ENCODE results near the gene HTRA1. TPM values are rescaled to one million over a fixed set of nuclear protein-coding genes. Genes with fewer than 3 reads are reported as not detected.
A peak's percentile ranks its signal among the peaks of the same experiment; 100 is the strongest.

The HTRA1 gene
- total and polyA plus RNA-seq, 3 experiments from 2014 or later, result 0.13 to 0.56 TPM; not detected in 1

DNA sequence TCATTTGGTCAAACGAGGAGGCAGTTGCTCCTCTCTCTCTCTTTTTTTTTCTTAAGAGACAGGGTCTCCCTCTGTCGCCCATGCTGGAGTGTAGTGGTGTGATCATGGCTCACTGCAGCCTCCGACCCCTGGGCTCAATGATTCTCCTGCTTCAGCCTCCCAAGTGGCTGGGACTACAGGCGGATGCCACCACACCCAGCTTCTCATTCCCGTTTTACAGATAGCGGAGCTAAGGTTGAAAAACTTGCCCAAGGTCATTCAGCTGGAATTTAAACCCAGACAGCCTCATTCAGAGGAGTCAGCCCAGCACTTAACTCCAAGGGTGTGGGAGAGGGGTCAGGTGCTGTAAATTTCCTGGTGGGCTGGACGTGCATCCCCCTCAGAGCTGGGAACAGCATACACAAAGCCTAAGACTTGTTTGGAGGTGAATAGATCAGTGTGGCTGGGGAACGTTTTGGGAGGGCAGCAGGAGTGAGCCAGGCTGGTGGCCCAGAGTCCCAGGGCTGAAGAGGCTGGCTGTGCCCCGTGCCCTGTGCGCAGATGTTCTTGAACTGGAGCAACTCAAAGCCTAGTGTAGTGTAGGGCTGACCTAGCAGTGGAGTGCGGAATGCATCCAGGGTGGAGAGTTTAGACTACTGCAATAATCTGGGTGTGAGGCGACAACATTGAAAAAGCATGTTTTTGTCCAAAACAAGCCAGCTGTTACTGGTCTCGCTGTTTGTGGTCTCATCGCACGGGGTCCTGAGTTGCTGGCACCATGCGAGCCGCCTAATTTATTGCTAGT, 2.3 kb downstream of the HTRA1 start:
- Mint-ChIP-seq H3K36me3 (no peaks in the 10 kb centered on the region), H3K4me1 (peaks cover 14 to 24% (median 19%) of the 10 kb centered on the region in 3 donors), H3K9me3 (no peaks in the 10 kb centered on the region), H3K27me3 (peaks cover 29 to 45% of the 10 kb centered on the region in 2 donors), H3K27ac (peak overlapping the region in 1 of 8 donors; percentile 15), H3K4me3 (peak overlapping the region in 6 of 7 donors; percentile 55 to 93 (median 88))
- POLR2A ChIA-PET, result interaction anchor here (0.6 kb wide), 1 partner anchor 25 kb away, joined by 3 read pairs; no protein-coding TSS in a partner anchor
- Histone ChIP-seq H3K9me3 (ENCODE audit: low read length) (no peaks in the 10 kb centered on the region), H3K4me3 (ENCODE audit: low read length) (no peak overlapping the region), H3K36me3 (ENCODE audit: insufficient read depth, low read length) (no peaks in the 10 kb centered on the region), H3K27me3 (ENCODE audit: insufficient read depth, low read length, poor library complexity, severe bottlenecking) (peaks cover 24% of the 10 kb centered on the region), H3K27ac (ENCODE audit: low read depth, low read length) (no peak overlapping the region), H3K4me1 (ENCODE audit: insufficient read depth, low read length) (peaks cover 9% of the 10 kb centered on the region)
- CTCF ChIA-PET, result no interaction called here
- no peak for DNase-seq

DNA sequence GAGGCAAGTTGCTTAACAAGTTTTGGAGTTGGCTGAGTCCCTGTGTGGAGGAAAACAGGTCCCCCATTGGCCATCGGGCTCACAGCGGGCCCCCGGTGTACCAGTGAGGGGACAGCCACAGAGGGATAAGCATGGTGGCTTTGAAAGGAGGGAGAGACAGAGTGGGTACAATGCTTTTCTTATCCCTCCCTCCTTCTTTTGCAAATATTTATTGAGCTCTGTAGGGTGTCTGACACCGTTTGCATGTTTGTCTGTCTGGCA, 2.8 kb downstream of the HTRA1 start:
- Mint-ChIP-seq H3K27ac (no peak overlapping the region), H3K9me3 (no peaks in the 10 kb centered on the region), H3K4me1 (peaks cover 14 to 22% (median 18%) of the 10 kb centered on the region in 3 donors), H3K27me3 (peaks cover 24 to 45% of the 10 kb centered on the region in 2 donors), H3K36me3 (no peaks in the 10 kb centered on the region), H3K4me3 (peak overlapping the region in 1 of 7 donors; percentile 8)
- POLR2A ChIA-PET, result no interaction called here
- DNase-seq, result no peak
- Histone ChIP-seq H3K36me3 (ENCODE audit: insufficient read depth, low read length) (no peaks in the 10 kb centered on the region), H3K27ac (ENCODE audit: low read depth, low read length) (no peak overlapping the region), H3K9me3 (ENCODE audit: low read length) (no peaks in the 10 kb centered on the region), H3K4me1 (ENCODE audit: insufficient read depth, low read length) (peaks cover 9% of the 10 kb centered on the region), H3K4me3 (ENCODE audit: low read length) (no peak overlapping the region), H3K27me3 (ENCODE audit: insufficient read depth, low read length, poor library complexity, severe bottlenecking) (peaks cover 19% of the 10 kb centered on the region)
- CTCF ChIA-PET, result no interaction called here

DNA sequence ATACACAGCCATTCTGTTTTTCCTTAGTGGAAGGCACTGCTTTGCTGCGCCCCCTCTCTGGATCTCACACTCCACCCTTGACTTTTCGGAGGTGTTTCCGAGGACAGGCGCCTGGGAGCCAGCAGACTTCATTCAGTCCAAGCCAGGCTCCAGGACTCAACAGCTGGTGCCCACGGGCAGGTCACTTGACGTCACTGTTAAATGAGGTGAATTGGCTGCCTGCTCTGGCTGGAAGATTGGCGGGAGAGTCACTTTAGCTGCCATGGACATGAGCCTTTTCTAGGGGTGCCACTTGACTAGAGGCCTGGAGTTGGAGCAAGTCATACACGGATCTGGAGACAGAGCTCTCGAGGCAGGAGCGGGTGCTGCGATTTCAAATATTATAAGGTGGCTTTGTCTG, 3.2 kb downstream of the HTRA1 start:
- ChIA-PET POLR2A (no interaction called here), CTCF (no interaction called here)
- Mint-ChIP-seq H3K4me1 (peaks cover 14 to 20% (median 17%) of the 10 kb centered on the region in 3 donors), H3K27ac (peak overlapping the region in 1 of 8 donors; percentile 14), H3K9me3 (no peaks in the 10 kb centered on the region), H3K4me3 (peak overlapping the region in 1 of 7 donors; percentile 8), H3K27me3 (peaks cover 22 to 43% of the 10 kb centered on the region in 2 donors), H3K36me3 (no peaks in the 10 kb centered on the region)
- H3K36me3 ChIP-seq (ENCODE audit: insufficient read depth, low read length), result no peaks in the 10 kb centered on the region
- DNase-seq, result no peak
- H3K4me1 ChIP-seq (ENCODE audit: insufficient read depth, low read length), result peaks cover 9% of the 10 kb centered on the region
- no peak overlapping the region for H3K4me3 ChIP-seq (ENCODE audit: low read length)
- no peaks in the 10 kb centered on the region for H3K9me3 ChIP-seq (ENCODE audit: low read length)
- H3K27ac ChIP-seq (ENCODE audit: low read depth, low read length), result no peak overlapping the region
- H3K27me3 ChIP-seq (ENCODE audit: insufficient read depth, low read length, poor library complexity, severe bottlenecking), result peaks cover 15% of the 10 kb centered on the region

DNA sequence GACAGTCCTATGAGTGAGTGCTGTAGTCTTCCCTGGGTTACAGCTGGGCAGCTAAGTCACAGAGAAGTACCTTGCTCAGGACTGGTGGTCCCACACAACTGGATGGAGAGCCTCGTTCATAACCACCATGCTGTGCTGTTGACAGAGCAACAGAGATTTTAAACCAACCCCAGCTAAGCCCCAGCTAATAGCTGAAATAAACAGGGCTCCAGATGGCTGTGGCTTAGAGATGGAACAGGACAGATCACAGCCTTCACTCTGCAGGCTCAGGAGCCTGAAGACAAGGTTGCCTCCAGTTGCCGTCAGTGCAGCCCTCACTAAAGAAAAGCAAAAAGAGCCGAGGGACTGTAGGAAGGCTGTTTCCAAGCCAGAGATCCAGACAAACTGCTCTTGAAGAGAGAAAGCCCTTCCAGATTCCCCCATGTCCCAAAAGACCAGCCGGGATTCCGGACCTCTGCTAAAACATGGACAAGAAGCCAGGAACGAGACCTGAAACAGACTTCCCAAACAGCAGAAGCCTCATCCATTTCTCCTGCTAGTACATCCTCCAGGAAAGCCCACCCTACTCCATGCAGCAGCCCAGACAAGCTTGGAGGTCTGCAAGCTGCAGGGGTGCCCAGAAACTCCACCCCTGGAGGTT, 4.2 kb downstream of the HTRA1 start:
- POLR2A ChIA-PET, result no interaction called here
- no peak overlapping the region for H3K4me3 Mint-ChIP-seq
- H3K4me1 Mint-ChIP-seq, result peaks cover 13 to 17% (median 14%) of the 10 kb centered on the region in 3 donors
- peaks cover 18 to 37% of the 10 kb centered on the region in 2 donors for H3K27me3 Mint-ChIP-seq
- no peaks in the 10 kb centered on the region for H3K36me3 Mint-ChIP-seq
- DNase-seq, result no peak
- CTCF ChIA-PET, result no interaction called here
- no peaks in the 10 kb centered on the region for H3K36me3 ChIP-seq (ENCODE audit: insufficient read depth, low read length)
- H3K9me3 ChIP-seq (ENCODE audit: low read length), result no peaks in the 10 kb centered on the region
- peaks cover 7% of the 10 kb centered on the region for H3K27me3 ChIP-seq (ENCODE audit: insufficient read depth, low read length, poor library complexity, severe bottlenecking)
- H3K27ac Mint-ChIP-seq, result no peak overlapping the region
- peaks cover 5% of the 10 kb centered on the region for H3K4me1 ChIP-seq (ENCODE audit: insufficient read depth, low read length)
- no peak overlapping the region for H3K4me3 ChIP-seq (ENCODE audit: low read length)
- no peak overlapping the region for H3K27ac ChIP-seq (ENCODE audit: low read depth, low read length)
- H3K9me3 Mint-ChIP-seq, result no peaks in the 10 kb centered on the region

DNA sequence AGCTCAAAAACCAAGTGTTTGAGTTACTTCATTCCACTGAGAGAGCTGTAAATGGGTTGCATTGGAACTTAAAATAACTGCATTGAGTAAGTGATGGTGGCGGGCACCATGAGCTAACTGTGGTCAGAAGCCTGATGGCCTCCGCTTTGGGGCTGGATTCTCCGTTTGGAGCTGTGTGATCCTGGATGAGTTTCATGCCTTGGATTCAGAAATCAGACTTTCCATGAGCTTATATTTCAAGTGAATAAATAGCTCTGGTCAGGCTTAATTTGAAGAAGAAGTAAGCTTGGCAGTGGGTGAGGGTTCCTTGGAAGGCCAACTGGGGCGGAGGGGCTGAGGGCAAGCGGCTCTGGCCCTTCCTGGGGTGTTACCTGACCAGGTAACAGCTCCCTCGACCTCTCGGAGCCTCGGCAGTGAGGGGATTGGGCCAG, 5.6 kb downstream of the HTRA1 start:
- H3K4me3 Mint-ChIP-seq, result no peak overlapping the region
- peaks cover 0 to 1% (median 0%) of the 10 kb centered on the region in 3 donors for H3K36me3 Mint-ChIP-seq
- H3K4me3 ChIP-seq (ENCODE audit: low read length), result no peak overlapping the region
- H3K27me3 Mint-ChIP-seq, result peaks cover 18 to 43% of the 10 kb centered on the region in 2 donors
- ChIA-PET CTCF (interaction anchor here (1.1 to 1.4 kb wide), 3 partner anchors 10 to 91 kb away, joined by 3 to 4 read pairs (median 3); no protein-coding TSS in a partner anchor), POLR2A (no interaction called here)
- no peak for DNase-seq
- no peak overlapping the region for H3K27ac Mint-ChIP-seq
- no peaks in the 10 kb centered on the region for H3K36me3 ChIP-seq (ENCODE audit: insufficient read depth, low read length)
- H3K9me3 ChIP-seq (ENCODE audit: low read length), result no peaks in the 10 kb centered on the region
- no peaks in the 10 kb centered on the region for H3K4me1 ChIP-seq (ENCODE audit: insufficient read depth, low read length)
- H3K4me1 Mint-ChIP-seq, result peaks cover 9 to 14% (median 11%) of the 10 kb centered on the region in 3 donors
- peaks cover 5% of the 10 kb centered on the region for H3K27me3 ChIP-seq (ENCODE audit: insufficient read depth, low read length, poor library complexity, severe bottlenecking)
- H3K27ac ChIP-seq (ENCODE audit: low read depth, low read length), result no peak overlapping the region
- no peaks in the 10 kb centered on the region for H3K9me3 Mint-ChIP-seq

DNA sequence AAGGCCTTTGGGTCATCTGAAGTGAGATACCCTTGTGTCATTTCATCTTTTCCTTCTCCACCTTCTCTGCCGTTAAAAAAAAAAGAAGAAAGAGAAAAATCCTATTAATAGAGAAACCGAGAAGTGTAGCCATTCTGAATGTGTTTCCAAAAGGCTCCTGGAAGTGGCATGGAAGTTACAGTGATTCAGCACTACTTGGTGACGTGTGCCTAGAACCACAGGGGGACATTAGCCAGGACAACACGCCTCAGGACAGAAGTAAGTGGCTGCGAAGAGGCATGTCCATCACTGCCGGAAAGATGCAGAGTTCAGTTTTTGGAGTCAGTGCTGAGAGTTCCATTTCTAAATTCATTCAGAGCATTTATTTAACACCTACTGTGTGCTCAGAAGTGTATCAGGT, 6.3 kb downstream of the HTRA1 start:
- ChIA-PET POLR2A (no interaction called here), CTCF (interaction anchor here (1.4 kb wide), 1 partner anchor 10 kb away, joined by 3 read pairs; no protein-coding TSS in a partner anchor)
- H3K36me3 ChIP-seq (ENCODE audit: insufficient read depth, low read length), result no peaks in the 10 kb centered on the region
- H3K9me3 Mint-ChIP-seq, result no peaks in the 10 kb centered on the region
- H3K4me1 Mint-ChIP-seq, result peaks cover 4 to 9% (median 5%) of the 10 kb centered on the region in 3 donors
- H3K4me1 ChIP-seq (ENCODE audit: insufficient read depth, low read length), result no peaks in the 10 kb centered on the region
- no peak overlapping the region for H3K27ac Mint-ChIP-seq
- no peaks in the 10 kb centered on the region for H3K9me3 ChIP-seq (ENCODE audit: low read length)
- H3K27me3 ChIP-seq (ENCODE audit: insufficient read depth, low read length, poor library complexity, severe bottlenecking), result peaks cover under 1% of the 10 kb centered on the region
- peaks cover 14 to 41% of the 10 kb centered on the region in 2 donors for H3K27me3 Mint-ChIP-seq
- DNase-seq, result no peak
- H3K27ac ChIP-seq (ENCODE audit: low read depth, low read length), result no peak overlapping the region
- no peak overlapping the region for H3K4me3 Mint-ChIP-seq
- H3K36me3 Mint-ChIP-seq, result peaks cover 0 to 1% (median 0%) of the 10 kb centered on the region in 3 donors
- H3K4me3 ChIP-seq (ENCODE audit: low read length), result no peak overlapping the region

DNA sequence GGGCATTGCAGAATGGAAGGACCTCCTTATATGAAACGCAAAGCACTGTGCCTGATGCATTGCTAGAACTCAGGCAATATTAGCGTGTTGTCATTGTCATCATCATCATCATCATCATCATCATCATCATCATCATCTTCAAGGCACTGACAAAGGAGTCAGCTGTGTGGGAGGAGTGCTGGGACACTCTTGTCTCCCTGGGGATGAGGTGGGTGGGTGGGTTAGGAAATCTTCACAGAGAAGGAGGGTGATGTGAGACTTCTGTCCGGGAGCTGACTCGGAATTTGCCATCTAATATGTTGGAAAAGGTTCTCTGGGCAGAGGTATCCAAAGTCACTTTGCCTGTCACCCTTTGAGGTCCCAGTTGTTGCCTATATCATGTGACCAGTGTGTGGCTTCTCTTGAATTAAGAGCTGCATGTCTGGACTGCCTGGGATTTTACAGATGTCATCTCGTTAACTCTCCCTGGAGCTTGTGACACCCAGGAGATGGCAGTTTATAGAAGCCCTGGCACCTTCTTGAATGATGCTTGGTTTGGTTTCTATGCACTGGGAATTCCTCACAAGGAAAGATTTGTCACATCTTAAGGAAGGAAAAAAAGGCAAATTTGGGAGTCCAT, 7.1 kb downstream of the HTRA1 start:
- no peaks in the 10 kb centered on the region for H3K9me3 Mint-ChIP-seq
- peak overlapping the region in 1 of 8 donors; percentile 55 for H3K27ac Mint-ChIP-seq
- DNase-seq, result no peak
- Histone ChIP-seq H3K27me3 (ENCODE audit: insufficient read depth, low read length, poor library complexity, severe bottlenecking) (no peaks in the 10 kb centered on the region), H3K27ac (ENCODE audit: low read depth, low read length) (no peak overlapping the region), H3K36me3 (ENCODE audit: insufficient read depth, low read length) (no peaks in the 10 kb centered on the region), H3K9me3 (ENCODE audit: low read length) (no peaks in the 10 kb centered on the region), H3K4me1 (ENCODE audit: insufficient read depth, low read length) (no peaks in the 10 kb centered on the region), H3K4me3 (ENCODE audit: low read length) (no peak overlapping the region)
- no peak overlapping the region for H3K4me3 Mint-ChIP-seq
- peaks cover 10 to 36% of the 10 kb centered on the region in 2 donors for H3K27me3 Mint-ChIP-seq
- ChIA-PET POLR2A (no interaction called here), CTCF (interaction anchor here (1.4 to 1.6 kb wide), 2 partner anchors 10 to 11 kb away, joined by 3 read pairs; no protein-coding TSS in a partner anchor)
- peaks cover 0 to 4% (median 0%) of the 10 kb centered on the region in 3 donors for H3K4me1 Mint-ChIP-seq
- peaks cover 0 to 1% (median 0%) of the 10 kb centered on the region in 3 donors for H3K36me3 Mint-ChIP-seq

Measured in CD8-positive, alpha-beta memory T cell (primary cell).